K562 (cell line): ENCODE results near the gene HEMK1. TPM values are rescaled to one million over a fixed set of nuclear protein-coding genes. Genes with fewer than 3 reads are reported as not detected.

ENCODE experiments used
- ATAC-seq: fragments of 200-7000 bp; cut with Tn5 transposase; 3 replicates; pipeline ENCODE4 v1.9.1; 2020; ENCODE audit warnings: moderate library complexity
- BruUV-seq: library from RNA; stranded (reverse); fragments of 400-500 nt; replicated peaks from 2 replicates; lab custom pipeline; 2021; lab: Mats Ljungman, UMichigan
- CTCF ChIA-PET: fragments of 300-600 bp; formaldehyde crosslinking; extraction: SDS; loops from one replicate; lab custom pipeline; 2021; ENCODE audit warnings: low intra/inter-chr PET ratio; lab: Yijun Ruan, JAX
- POLR2A ChIA-PET: fragments of 300-600, 350-650 bp; sonication (Branson Sonifier 250); formaldehyde crosslinking; extraction: SDS; loops from one replicate; lab custom pipeline; 2021; ENCODE audit warnings: antibody characterized with exemption, inconsistent platforms; lab: Yijun Ruan, JAX
- DNase-seq, 4 experiments: peaks; one replicate each; pipeline versions ENCODE4 v3.0.0 to v3.0.0-alpha.2; 2011 to 2018; ENCODE audit warnings: low spot score in 3 of 4, mixed read lengths in 3 of 4; ENCODE audit errors: extremely low read depth in 1 of 4
- FAIRE-seq: peaks from 2 replicates; lab custom pipeline; 2011; peaks lifted over from hg19 to GRCh38; lab: Jason Lieb, UNC
- H2AFZ ChIP-seq: 2 replicates; pipeline ENCODE4 v1.6.0; 2011; ENCODE audit warnings: low read depth, low read length, control low read depth, inconsistent platforms
- H3K27ac ChIP-seq: fragments of 200-600 bp; 3 replicates; pipeline ENCODE4 v1.8.0; 2011; ENCODE audit warnings: low read depth, mild to moderate bottlenecking, control low read depth, inconsistent platforms, low read length, moderate library complexity, mixed read lengths; ENCODE audit errors: extremely low read depth
- H3K27me3 ChIP-seq, 2 experiments: fragments of 300-600 bp in 1 of 2; 2 replicates in 1 of 2; 3 replicates in 1 of 2; pipeline versions ENCODE4 v1.6.0 to v1.8.0; 2011; ENCODE audit warnings: inconsistent platforms in 2 of 2, low read length in 2 of 2, mild to moderate bottlenecking in 1 of 2, mixed read lengths in 1 of 2, moderate library complexity in 1 of 2; ENCODE audit not compliant: control insufficient read depth in 2 of 2, insufficient read depth in 2 of 2
- H3K36me3 ChIP-seq: fragments of 300-600 bp; 3 replicates; pipeline ENCODE4 v1.8.0; 2011; ENCODE audit warnings: mild to moderate bottlenecking, low read length, inconsistent platforms; ENCODE audit not compliant: control insufficient read depth, insufficient read depth
- H3K4me1 ChIP-seq, 2 experiments: fragments of 200-600 bp in 1 of 2; replicated peaks in 1 of 2; 2 replicates in 1 of 2; 3 replicates in 1 of 2; pipeline versions ENCODE4 v1.5.1 to v1.8.0; 2011; ENCODE audit warnings: inconsistent platforms in 2 of 2, low read length in 2 of 2, mild to moderate bottlenecking in 1 of 2, mixed read lengths in 1 of 2, moderate library complexity in 1 of 2; ENCODE audit not compliant: control insufficient read depth in 2 of 2, insufficient read depth in 2 of 2
- H3K4me2 ChIP-seq: 2 replicates; pipeline ENCODE4 v1.6.1; 2011; ENCODE audit warnings: low read length, control low read depth, inconsistent platforms, mixed read lengths; ENCODE audit not compliant: insufficient read depth
- H3K4me3 ChIP-seq: fragments of 200-600 bp; sonication (generic), shearing (Covaris generic); 2 replicates; pipeline ENCODE4 v1.5.1; 2016; ENCODE audit warnings: control low read depth, inconsistent platforms
- H3K79me2 ChIP-seq: fragments of 200-600 bp; 3 replicates; pipeline ENCODE4 v1.8.0; 2011; ENCODE audit warnings: low read length, inconsistent platforms; ENCODE audit not compliant: control insufficient read depth, insufficient read depth
- H3K9ac ChIP-seq, 2 experiments: 2 replicates each; pipeline versions ENCODE4 v1.6.0 to v1.6.1; 2011; ENCODE audit warnings: low read depth in 2 of 2, low read length in 2 of 2, control low read depth in 1 of 2, inconsistent platforms in 1 of 2, mild to moderate bottlenecking in 1 of 2, mixed read lengths in 1 of 2; ENCODE audit not compliant: insufficient read depth in 1 of 2
- H3K9me1 ChIP-seq: one replicate; pipeline ENCODE4 v1.6.0; 2011; ENCODE audit warnings: inconsistent platforms, mild to moderate bottlenecking, low read length, moderate library complexity; ENCODE audit not compliant: control insufficient read depth, insufficient read depth
- H3K9me3 ChIP-seq: replicated peaks from 2 replicates; pipeline ENCODE4 v1.5.1; 2011; ENCODE audit warnings: low read depth, low read length, inconsistent platforms; ENCODE audit not compliant: control insufficient read depth, insufficient read depth
- H4K20me1 ChIP-seq: replicated peaks from 2 replicates; pipeline ENCODE4 v1.6.1; 2011; ENCODE audit warnings: low read length, inconsistent platforms, mixed read lengths; ENCODE audit not compliant: control insufficient read depth, insufficient read depth
- ASH1L ChIP-seq: fragments of 450-650 bp; IDR thresholded peaks from 2 replicates; pipeline ENCODE4 v1.6.1; 2018; ENCODE audit warnings: borderline replicate concordance, mild to moderate bottlenecking, low read depth; ENCODE audit not compliant: partially characterized antibody
- BRCA1 ChIP-seq, 2 experiments: fragments of 450-650 bp in 1 of 2; sonication (generic) in 1 of 2; formaldehyde crosslinking in 1 of 2; IDR thresholded peaks; 2 replicates each; pipeline versions ENCODE4 v1.5.0 to v1.6.1; 2017 to 2020; ENCODE audit warnings: mild to moderate bottlenecking in 1 of 2, missing genetic modification reagents in 1 of 2
- CC2D1A ChIP-seq: fragments of 450-650 bp; IDR thresholded peaks from 2 replicates; pipeline ENCODE4 v1.6.1; 2017; ENCODE audit warnings: mild to moderate bottlenecking
- DDX20 ChIP-seq: fragments of 450-650 bp; IDR thresholded peaks from 2 replicates; pipeline ENCODE4 v1.6.1; 2016; ENCODE audit warnings: missing genetic modification characterization, low read depth, mild to moderate bottlenecking, missing compliant biosample characterization, moderate library complexity
- FOXK2 ChIP-seq, 2 experiments: fragments of 450-650 bp; IDR thresholded peaks in 1 of 2; conservative IDR thresholded peaks in 1 of 2; 2 replicates each; pipeline ENCODE4 v1.6.1; 2016; ENCODE audit warnings: low read depth in 2 of 2, mild to moderate bottlenecking in 1 of 2
- MYNN ChIP-seq, 2 experiments: sonication (generic); formaldehyde crosslinking in 1 of 2; IDR thresholded peaks; 2 replicates each; pipeline versions ENCODE4 v1.5.0 to v1.6.1; 2016 to 2020; ENCODE audit warnings: antibody characterized with exemption in 1 of 2, missing genetic modification reagents in 1 of 2
- PCBP1 ChIP-seq: fragments of 200-400 bp; formaldehyde crosslinking; IDR thresholded peaks from 2 replicates; pipeline ENCODE4 v1.6.1; 2018; ENCODE audit warnings: mild to moderate bottlenecking, low read depth, low read length; ENCODE audit not compliant: poor library complexity, severe bottlenecking
- RAD51 ChIP-seq: fragments of 450-650 bp; IDR thresholded peaks from 2 replicates; pipeline ENCODE4 v1.7.1; 2016; ENCODE audit warnings: low read depth, mild to moderate bottlenecking, borderline replicate concordance
- SAP30 ChIP-seq: fragments of 200-600 bp; sonication (generic); IDR thresholded peaks from 2 replicates; pipeline ENCODE4 v1.6.1; 2012; ENCODE audit warnings: borderline replicate concordance, low read depth, mild to moderate bottlenecking, moderate library complexity, low read length, control low read depth, inconsistent platforms; ENCODE audit not compliant: insufficient read depth, poor library complexity, severe bottlenecking
- WHSC1 ChIP-seq: IDR thresholded peaks from one replicate; pipeline ENCODE4 v1.6.1; 2012; ENCODE audit warnings: low read length, control low read depth, inconsistent platforms
- ZNF561 ChIP-seq: fragments of 450-650 bp; formaldehyde crosslinking; conservative IDR thresholded peaks from 2 replicates; pipeline ENCODE4 v1.4.0; 2020; ENCODE audit warnings: mild to moderate bottlenecking, moderate library complexity
- ZNF830 ChIP-seq: fragments of 250-450 bp; sonication (Bioruptor Pico); IDR thresholded peaks from 2 replicates; pipeline ENCODE4 v1.5.0; 2021; ENCODE audit warnings: mild to moderate bottlenecking
- ZZZ3 ChIP-seq: fragments of 450-650 bp; IDR thresholded peaks from 2 replicates; pipeline ENCODE4 v1.6.1; 2016; ENCODE audit warnings: antibody characterized with exemption, mild to moderate bottlenecking, moderate library complexity
- WGBS: fragments of 100-300 bp; shearing (Covaris generic); methylation state at CpG from one replicate; pipeline ENCODE4 v1.1.6; 2016; ENCODE audit warnings: low coverage, mixed read lengths; ENCODE audit not compliant: insufficient coverage; ENCODE audit errors: missing lambda C conversion rate; 5-methylcytosine and 5-hydroxymethylcytosine counted together
- in situ Hi-C: fragments of 300-500 bp; cut with MboI; formaldehyde crosslinking; loops from 4 replicates; pipeline ENCODE4 v1.15.0; 2018; ENCODE audit warnings: inconsistent platforms, mixed read lengths
- intact Hi-C: fragments of 100-400 bp; cut with micrococcal nuclease; formaldehyde crosslinking; loops from 2 replicates; pipeline ENCODE4 v1.14.2; 2022
- polyA plus RNA-seq, 8 experiments: library from polyadenylated mRNA; depleted of rRNA in 4 of 8; stranded (reverse) in 5 of 8; unstranded in 3 of 8; fragments of >200 nt; fragmentation: Nextera tagmentation in 2 of 8; fragmentation: Illumina TruSeq in 1 of 8; extraction: Ambion mirVana in 2 of 8; extraction: Trizol in 1 of 8; gene quantifications; 2 replicates each; pipeline versions ENCODE4 v1.2.1 to v1.2.3, GENCODE V29; 2011 to 2014; ENCODE audit warnings: inconsistent platforms in 1 of 8, missing spikeins in 1 of 8
- total RNA-seq, 7 experiments: library from RNA; depleted of rRNA in 6 of 7; stranded (reverse); fragments of >200 nt in 6 of 7; fragmentation: Illumina TruSeq in 2 of 7; extraction: Trizol in 2 of 7; gene quantifications; 2 replicates each; pipeline versions ENCODE4 v1.2.1 to v1.2.3, GENCODE V29; 2011 to 2021; ENCODE audit warnings: low replicate concordance in 1 of 7

HEMK1 gene
- total and polyA plus RNA-seq, 9 of the 15 experiments (the other 6 are each of a cell fraction or from before 2014, with no cell fraction given): 2.0 to 16.8 (median 11.4) TPM

DNA sequence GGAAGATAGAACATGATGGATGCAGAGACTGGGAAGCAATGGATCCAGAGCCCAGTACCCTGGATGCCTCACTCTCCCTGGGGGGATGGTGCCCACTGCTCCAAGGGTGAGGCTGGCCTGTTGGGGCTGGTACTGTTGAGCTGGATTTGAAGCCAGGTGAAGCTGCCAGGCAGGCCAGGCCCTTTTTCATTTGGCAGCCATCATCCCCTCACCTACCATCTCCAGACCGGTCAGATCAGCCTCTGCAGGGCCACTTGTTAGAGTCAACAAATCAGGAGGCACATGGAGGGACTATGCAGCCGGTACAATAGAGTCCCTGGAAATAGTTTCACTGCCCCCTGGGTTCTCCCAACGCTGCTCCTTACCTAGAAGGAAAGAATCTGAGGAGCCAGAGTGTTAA lies 53.6 kb downstream of the HEMK1 start:
- CTCF ChIA-PET: no interaction called here
- WGBS: 73% methylated on average over 3 of the region's 3 CpGs
- Histone ChIP-seq H3K9me1 (no peaks in the 10 kb centered on the region), H3K36me3 (peaks cover 56% of the 10 kb centered on the region; the same call in 2 of the 3 replicates), H2AFZ (no peak overlapping the region), H3K4me3 (no peak overlapping the region), H3K9ac (no peak overlapping the region), H3K4me1 (peaks cover 6 to 14% of the 10 kb centered on the region in 2 experiments; a peak in 4 of 5 replicates), H3K27me3 (no peaks in the 10 kb centered on the region), H4K20me1 (peaks cover 8% of the 10 kb centered on the region; the same call in 1 of the 2 replicates), H3K79me2 (peaks cover 40% of the 10 kb centered on the region), H3K9me3 (no peaks in the 10 kb centered on the region), H3K4me2 (no peak overlapping the region), H3K27ac (no peak overlapping the region)
- no peak for ATAC-seq
- intact Hi-C loops (no loop called here), in situ Hi-C loops (no loop called here)
- no peak for DNase-seq
- no TSS peak for BruUV-seq
- no peak for TF ChIP-seq BRCA1 (IDR thresholded peaks at IDR 0.05)
- TF ChIP-seq BRCA1 (CRISPR knock-in tag; IDR thresholded peaks at IDR 0.05): no peak
- TF ChIP-seq ZNF561 (CRISPR knock-in tag): no peak
- TF ChIP-seq ZNF830 (CRISPR knock-in tag): no peak
- TF ChIP-seq ZZZ3: no peak
- TF ChIP-seq PCBP1: no peak
- TF ChIP-seq DDX20 (tag): no peak
- no peak for TF ChIP-seq CC2D1A
- TF ChIP-seq RAD51: no peak
- no peak for TF ChIP-seq ASH1L
- no peak for TF ChIP-seq SAP30
- no peak for TF ChIP-seq FOXK2 (conservative IDR thresholded peaks at IDR 0.05 in 1 of 2, IDR thresholded peaks at IDR 0.05 in 1 of 2; ENCODE audit: low read depth in 2 of 2)
- no peak for TF ChIP-seq MYNN (IDR thresholded peaks at IDR 0.05)
- no peak for TF ChIP-seq MYNN (CRISPR knock-in tag; IDR thresholded peaks at IDR 0.05)
- TF ChIP-seq WHSC1: no peak
- POLR2A ChIA-PET: interaction anchor here (2.2 kb wide), 1 partner anchor 9 kb away, joined by 9 read pairs; no protein-coding TSS in a partner anchor
- no peak for FAIRE-seq
